ENCODE measurements around the gene RETNLB.

GRCh38 chr3:108806316-108806715, 49.1 kb upstream of the RETNLB start:
- TF ChIP-seq RFX5 (IDR thresholded peaks at IDR 0.05; ENCODE audit: low read depth, low read length) (no peak), POLR2A (IDR thresholded peaks at IDR 0.05; ENCODE audit: low read depth, low read length) (no peak), CHD1 (IDR thresholded peaks at IDR 0.05; ENCODE audit: low read depth, low read length) (no peak), ELK1 (IDR thresholded peaks at IDR 0.05; ENCODE audit: borderline replicate concordance, low read depth, low read length) (no peak)
- TF ChIP-seq, protein P1, sequence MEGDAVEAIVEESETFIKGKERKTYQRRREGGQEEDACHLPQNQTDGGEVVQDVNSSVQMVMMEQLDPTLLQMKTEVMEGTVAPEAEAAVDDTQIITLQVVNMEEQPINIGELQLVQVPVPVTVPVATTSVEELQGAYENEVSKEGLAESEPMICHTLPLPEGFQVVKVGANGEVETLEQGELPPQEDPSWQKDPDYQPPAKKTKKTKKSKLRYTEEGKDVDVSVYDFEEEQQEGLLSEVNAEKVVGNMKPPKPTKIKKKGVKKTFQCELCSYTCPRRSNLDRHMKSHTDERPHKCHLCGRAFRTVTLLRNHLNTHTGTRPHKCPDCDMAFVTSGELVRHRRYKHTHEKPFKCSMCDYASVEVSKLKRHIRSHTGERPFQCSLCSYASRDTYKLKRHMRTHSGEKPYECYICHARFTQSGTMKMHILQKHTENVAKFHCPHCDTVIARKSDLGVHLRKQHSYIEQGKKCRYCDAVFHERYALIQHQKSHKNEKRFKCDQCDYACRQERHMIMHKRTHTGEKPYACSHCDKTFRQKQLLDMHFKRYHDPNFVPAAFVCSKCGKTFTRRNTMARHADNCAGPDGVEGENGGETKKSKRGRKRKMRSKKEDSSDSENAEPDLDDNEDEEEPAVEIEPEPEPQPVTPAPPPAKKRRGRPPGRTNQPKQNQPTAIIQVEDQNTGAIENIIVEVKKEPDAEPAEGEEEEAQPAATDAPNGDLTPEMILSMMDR (conservative IDR thresholded peaks at IDR 0.05; ENCODE audit: low read depth, low read length), result no peak
- TF ChIP-seq, protein P2, sequence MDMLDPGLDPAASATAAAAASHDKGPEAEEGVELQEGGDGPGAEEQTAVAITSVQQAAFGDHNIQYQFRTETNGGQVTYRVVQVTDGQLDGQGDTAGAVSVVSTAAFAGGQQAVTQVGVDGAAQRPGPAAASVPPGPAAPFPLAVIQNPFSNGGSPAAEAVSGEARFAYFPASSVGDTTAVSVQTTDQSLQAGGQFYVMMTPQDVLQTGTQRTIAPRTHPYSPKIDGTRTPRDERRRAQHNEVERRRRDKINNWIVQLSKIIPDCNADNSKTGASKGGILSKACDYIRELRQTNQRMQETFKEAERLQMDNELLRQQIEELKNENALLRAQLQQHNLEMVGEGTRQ (IDR thresholded peaks at IDR 0.05; ENCODE audit: low read depth, low read length), result no peak
